ENCODE results near the gene FOXP1. TPM values are rescaled to one million over a fixed set of nuclear protein-coding genes. Genes with fewer than 3 reads are reported as not detected.

FOXP1 gene
- polyA plus RNA-seq, 5 donors, result 88.9 to 130 (median 123) TPM

DNA sequence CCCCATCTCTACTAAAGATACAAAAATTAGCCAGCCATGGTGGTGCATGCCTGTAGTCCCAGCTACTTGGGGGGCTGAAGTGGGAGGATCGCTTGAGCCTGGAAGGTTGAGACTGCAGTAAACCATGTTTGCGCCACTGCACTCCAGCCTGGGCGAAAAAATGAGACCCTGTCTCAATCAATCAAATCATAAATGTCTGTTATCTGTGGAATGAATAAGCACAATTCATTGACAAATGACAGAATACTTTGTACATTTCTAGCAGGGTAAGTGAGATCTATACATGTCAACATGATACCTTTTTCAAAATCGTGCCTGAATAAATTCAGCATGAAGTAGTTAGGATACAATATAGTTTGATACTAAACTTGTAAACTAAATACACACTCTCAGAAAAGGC is 181.2 kb downstream of the FOXP1 start:
- no peak for DNase-seq

- no peak for DNase-seq
Measured at GRCh38 chr3:71401695-71402231, 181.8 kb downstream of the FOXP1 start.

DNA sequence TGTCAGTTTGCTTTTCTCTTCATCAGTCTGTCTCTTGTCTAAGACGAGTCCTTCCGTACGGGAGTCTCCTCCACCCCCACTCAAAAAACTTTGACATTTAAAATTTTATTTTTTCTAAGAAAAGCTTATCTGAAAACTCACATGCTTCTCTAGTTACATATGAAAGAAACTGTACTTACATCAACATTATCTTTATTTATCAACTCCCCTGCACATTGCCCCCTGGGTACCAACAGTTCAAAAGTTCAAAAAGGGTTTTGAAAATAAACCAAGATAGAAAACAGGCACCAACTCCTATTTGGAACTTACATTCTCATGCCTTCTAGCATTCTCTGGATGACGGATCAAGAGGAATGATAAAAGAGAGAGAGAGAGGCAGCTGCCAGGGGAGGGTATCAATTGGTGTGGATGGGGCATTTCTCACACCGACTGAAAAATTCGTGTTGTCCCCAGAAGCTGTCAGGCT is 182.5 kb downstream of the FOXP1 start:
- DNase-seq, result no peak

DNA sequence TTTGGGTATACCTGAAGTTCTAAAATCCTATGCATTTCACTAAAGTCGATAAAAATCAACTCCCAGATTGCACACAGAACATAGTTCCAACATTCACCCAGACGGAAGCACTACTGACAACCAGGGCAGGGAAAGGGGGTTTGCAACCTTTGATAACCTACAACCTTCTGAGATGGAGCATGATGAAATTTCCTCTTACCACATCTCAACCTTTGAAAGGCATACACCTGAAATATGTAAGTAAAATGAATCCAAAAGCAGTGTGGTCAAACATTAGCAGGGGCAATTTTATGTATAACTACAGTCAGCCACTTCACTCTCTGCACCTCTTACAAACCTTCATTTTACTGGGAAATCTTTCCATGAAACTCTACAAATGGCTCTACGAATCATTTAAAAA is 184.1 kb downstream of the FOXP1 start:
- no peak for DNase-seq

GRCh38 chr3:71398157-71398836 is 185.2 kb downstream of the FOXP1 start:
- DNase-seq, result no peak

DNA sequence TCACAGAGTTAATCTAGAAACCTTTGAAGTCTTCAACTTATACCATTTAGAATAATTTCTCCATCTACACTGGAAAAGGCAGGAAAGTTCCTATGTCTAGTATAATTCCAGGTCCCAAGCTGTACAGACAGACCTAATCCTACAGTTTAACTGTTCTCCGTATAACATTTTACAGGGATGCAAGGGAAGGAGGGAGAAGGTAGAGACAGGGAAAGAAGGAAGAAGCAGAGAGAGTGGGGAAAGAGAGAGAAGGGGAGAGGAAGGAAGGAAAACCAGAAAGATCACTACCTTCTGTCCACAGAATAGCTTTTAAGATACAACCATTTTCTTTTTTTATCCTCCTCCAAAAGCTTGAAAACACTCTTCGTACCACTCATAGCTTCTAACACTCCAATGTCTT is 185.8 kb downstream of the FOXP1 start:
- no peak for DNase-seq

- DNase-seq, result no peak
Measured at GRCh38 chr3:71397046-71397445, 186.5 kb downstream of the FOXP1 start.

DNA sequence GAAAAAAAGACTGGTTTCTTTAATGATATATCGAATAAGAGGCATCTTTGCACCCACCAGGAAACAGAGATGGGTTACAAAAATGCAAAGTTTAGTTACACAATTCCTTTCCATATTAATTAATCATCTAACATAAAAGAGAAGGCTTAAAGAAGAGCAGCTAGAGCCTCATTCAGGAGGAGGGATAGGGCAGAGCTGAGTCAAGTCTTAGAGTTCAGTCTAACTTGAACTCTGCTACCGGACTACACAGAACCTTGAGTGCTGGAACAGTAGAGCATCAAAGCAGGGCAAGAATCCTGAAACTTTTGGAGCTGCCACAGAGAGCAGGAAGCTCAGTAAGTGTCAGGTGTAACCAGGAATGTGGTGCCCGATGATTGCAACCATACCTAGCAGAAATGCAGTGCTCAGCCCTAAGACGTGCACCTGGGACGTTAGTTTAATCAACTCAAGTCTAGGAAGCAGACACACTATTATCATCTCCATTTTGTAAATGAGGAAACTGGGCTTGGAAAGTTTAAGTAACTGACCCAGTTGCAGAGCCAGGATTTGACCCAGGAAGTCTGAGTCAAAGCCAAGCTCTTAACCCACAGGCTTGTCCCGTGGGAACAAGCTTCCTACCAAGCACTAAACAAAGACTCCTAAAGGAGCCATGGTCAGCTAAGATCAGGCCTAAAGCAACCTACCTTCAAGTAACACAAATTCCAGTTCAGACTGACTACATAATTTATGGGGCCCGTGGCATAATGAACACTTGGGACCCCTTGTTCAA is 187.4 kb downstream of the FOXP1 start:
- no peak for DNase-seq

DNA sequence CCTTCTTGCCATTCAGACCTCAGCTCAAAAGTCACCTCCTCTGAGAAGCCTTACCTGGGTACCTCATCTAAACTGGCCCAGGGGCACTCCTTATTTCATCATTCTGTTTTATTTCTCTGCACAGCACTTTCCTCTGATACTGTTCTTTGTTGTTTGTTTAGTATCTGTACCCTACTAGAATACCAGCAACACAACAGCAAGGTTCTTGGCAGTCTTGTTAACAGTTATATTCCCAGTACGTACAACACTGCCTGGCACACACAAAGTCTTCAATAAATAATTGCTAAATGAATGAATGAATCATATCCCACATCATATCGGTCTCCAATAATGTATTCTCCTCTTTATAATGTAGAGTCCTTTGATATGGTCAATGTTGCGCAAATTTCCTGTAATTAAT is 188.1 kb downstream of the FOXP1 start:
- no peak for DNase-seq

DNA sequence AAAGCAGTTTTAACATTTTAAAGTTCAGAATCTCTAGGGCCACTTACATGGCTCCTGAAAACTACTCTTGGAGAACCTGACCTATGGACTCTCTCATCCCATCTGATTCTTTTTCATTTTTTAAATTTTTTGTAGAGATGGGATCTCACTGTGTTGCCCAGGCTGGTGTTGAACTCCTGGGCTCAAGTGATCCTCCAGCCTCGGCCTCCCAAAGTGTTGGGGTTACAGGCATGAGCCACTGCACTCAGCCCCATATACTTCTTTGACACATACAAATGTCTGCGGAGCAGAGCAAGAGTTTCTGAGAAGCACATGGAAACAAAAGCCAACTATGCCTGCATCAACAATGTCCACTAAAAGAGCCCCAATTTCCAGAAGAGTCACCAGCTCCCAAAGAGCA is 189.8 kb downstream of the FOXP1 start:
- no peak for DNase-seq

DNA sequence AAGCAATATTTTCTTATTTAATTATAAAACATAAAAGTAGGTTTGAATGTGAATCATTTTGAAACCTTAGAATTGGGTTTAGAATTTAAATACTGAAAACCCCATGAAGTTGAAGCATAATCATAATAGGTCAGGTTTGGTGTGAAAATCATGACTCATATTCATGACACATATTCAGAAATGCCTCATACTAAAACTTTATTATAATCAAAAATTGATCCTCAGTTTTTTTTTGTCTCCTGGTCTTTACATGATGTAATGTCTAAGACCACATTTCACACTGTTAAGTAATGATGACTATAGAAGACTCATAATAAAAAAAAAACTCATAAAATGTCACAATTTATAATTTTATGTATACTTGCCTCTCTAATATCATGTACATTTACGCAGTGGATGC is 190.4 kb downstream of the FOXP1 start:
- no peak for DNase-seq

- DNase-seq, result no peak
Measured at GRCh38 chr3:71392251-71392650, 191.3 kb downstream of the FOXP1 start.

GRCh38 chr3:71391361-71391760 is 192.2 kb downstream of the FOXP1 start:
- no peak for DNase-seq

DNA sequence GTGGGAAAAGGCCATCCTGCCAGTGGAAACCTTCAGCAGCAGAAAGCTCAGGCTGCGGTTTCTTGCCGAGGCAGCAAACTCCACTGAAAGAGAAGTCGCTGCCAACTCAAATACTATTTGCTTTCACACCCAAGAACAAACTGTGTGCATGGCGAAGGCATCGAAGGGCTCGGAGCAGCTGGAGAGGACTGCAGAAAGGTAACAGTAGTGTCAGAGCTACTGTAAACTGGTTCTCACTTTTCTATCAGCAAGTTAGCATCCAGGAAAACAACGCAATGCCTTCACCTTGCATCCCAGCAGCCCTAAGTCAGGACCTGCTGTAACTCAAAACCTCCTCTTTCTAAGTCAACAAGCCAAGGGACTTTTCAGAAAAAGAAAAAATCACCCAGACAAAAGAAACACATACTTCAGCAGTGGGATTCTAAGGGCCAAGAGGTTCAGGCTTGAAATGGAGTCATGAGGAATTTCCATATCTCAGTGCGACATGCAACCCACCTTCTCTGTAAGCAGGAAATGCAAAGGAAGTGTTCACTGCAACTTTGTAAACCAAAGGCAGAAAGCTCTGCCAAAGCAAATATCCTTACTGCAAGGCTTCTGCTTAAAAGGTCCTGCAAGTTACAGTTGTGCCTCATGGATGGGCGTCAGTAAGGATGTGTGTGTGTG is 193.5 kb downstream of the FOXP1 start:
- peak; percentile 53 to 66 for DNase-seq

DNA sequence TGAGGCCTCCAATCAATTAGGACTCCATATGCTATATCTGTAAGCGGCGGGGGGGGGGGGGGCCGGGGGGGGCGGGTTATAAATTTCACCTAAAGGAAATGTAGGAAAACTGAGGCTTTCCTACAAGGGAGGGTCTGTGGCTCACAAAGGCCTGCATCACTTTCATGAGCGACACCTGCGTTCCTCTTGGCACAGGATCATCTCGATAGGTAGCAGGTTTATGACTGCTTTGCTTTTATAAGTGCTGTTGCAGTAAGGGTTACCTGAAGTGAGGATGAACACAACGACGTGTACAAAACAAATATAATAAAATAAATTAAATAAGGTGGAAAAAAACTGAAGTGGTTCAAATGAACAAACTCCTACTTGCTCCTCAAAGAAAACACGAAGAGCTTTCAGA is 194.3 kb downstream of the FOXP1 start:
- no peak for DNase-seq

- DNase-seq, result no peak
Measured at GRCh38 chr3:71388535-71389120, 194.9 kb downstream of the FOXP1 start.

GRCh38 chr3:71387586-71387985 is 195.9 kb downstream of the FOXP1 start:
- DNase-seq, result no peak

DNA sequence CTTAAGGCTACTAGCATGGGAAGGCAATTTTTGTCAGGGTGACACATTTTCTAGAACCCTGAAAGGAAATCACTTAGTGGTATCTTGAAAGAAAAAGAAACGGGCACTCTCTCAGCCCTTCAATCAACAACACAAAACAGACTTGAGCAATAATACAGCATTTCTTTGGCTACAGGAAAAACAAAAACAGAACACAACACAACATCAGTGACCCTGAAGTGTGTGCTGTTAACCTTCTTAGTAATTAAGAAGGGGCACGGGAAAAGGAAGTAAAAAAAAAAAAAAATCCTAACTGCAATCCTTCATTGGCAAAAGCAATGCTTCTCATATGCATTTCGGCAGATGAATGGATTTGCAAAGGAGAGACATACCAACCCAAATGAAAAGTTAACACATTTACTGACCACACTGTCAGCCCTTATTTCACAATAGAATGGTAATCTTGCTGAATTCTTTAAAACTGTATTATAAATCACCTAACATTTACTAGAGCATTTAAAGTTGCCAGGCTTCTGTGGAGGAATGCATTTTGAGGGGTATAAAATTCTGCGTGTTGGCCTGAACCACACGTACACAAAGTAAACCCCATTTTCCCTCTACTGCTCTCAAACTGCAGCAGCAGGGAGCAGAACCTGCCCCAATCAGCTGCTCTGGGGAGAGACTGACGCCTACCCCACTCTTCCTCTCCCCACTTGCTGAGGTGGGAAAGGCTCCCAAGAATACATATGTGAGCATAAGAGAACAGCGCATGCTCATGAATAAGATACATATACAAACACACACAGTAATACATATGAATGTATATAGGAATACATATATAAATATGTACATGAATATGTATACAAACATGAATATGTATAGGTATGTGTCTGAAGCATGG is 198.5 kb downstream of the FOXP1 start:
- DNase-seq, result no peak

DNA sequence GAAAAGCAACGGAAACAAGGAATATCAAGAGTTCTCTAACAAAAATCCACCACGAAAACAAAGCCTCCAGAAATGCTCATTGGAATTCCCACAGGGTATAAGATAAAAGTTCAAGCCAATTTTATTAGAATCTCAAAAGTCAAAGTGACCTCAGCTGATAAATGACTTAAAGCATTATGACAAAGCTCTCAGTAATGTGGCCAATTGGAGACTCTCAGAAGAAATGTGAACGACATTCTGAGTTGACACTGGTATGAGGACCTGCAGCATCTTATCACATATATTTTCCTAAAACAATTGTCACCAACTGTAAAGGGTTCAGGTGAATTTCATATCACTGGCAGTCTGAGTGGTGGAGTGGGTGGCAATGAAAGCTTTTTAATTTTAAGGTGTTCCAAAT is 199.1 kb downstream of the FOXP1 start:
- no peak for DNase-seq

DNA sequence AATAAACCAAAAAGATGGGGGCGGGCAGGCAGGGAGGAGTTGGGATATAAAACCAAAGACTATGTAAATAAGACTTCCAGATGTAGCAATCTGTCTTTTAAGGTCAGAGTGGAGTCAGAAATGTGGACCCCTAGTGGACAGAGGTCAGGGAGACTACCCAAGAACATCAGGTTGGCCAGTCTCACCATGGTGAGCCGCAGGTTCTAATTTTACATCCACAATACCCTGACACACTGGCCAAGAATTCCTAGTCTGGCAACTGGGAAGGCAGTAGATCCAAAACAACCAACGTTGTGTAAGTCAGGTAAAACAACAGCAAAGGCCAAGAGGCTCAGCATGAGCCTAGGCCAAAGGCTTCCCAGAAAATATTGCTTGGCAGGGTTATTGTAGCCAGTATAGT is 203.4 kb downstream of the FOXP1 start:
- no peak for DNase-seq

DNA sequence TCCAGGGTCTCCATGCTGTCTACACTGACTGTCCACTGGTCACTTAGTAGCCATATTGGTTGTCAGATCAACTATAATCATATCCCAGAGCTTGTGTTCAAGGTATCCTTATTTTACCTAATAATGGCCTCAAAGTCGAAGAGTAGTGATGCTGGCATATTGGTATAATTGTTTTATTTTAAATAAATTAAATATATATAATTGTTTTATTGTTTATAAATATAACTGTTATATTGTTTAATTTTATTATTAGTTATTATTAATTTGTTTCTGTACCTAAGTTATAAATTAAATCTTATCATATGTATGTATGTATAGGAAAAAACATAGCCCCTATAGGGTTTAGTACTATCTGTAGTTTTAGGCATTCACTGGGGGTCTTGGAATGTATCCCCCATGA is 205.0 kb downstream of the FOXP1 start:
- no peak for DNase-seq
